Liver (tissue), 9 donors: ENCODE data around the gene ALDH7A1. TPM values are rescaled to one million over a fixed set of nuclear protein-coding genes. Genes with fewer than 3 reads are reported as not detected.
"Not testable (repeated sequence)": the region's sequence is repeated elsewhere in the genome, so short reads cannot be mapped to it uniquely, and the experiment has no call there.

Experiments
- DNase-seq: peaks from one replicate; pipeline ENCODE4 v3.0.0-alpha.2; 2017; ENCODE audit warnings: low spot score
- H3K27ac ChIP-seq, 2 donors: one replicate each; pipeline ENCODE4 v1.7.0; 2013; ENCODE audit warnings: inconsistent platforms in 2 of 2, low read length in 2 of 2, control low read depth in 1 of 2, low read depth in 1 of 2, mild to moderate bottlenecking in 1 of 2
- H3K27me3 ChIP-seq, 4 donors: one replicate each; pipeline versions ENCODE4 v1.6.1 to v1.7.0; 2013; ENCODE audit warnings: low read length in 3 of 4, inconsistent platforms in 1 of 4, mild to moderate bottlenecking in 1 of 4, moderate library complexity in 1 of 4; ENCODE audit not compliant: control insufficient read depth in 4 of 4, insufficient read depth in 4 of 4
- H3K36me3 ChIP-seq, 4 donors: one replicate each; pipeline versions ENCODE4 v1.6.1 to v1.7.0; 2013; ENCODE audit warnings: low read length in 3 of 4, mild to moderate bottlenecking in 3 of 4, low read depth in 1 of 4, moderate library complexity in 1 of 4; ENCODE audit not compliant: control insufficient read depth in 4 of 4, insufficient read depth in 3 of 4
- H3K4me1 ChIP-seq, 4 donors: one replicate each; pipeline versions ENCODE4 v1.6.1 to v1.7.0; 2013; ENCODE audit warnings: low read length in 3 of 4, mild to moderate bottlenecking in 3 of 4, moderate library complexity in 1 of 4; ENCODE audit not compliant: control insufficient read depth in 4 of 4, insufficient read depth in 4 of 4
- H3K4me3 ChIP-seq, 3 donors: one replicate each; pipeline versions ENCODE4 v1.6.1 to v1.7.0; 2013; ENCODE audit warnings: low read length in 3 of 3, control low read depth in 1 of 3, low read depth in 1 of 3, mild to moderate bottlenecking in 1 of 3
- H3K9ac ChIP-seq, 2 donors: one replicate each; pipeline ENCODE4 v1.7.0; 2013; ENCODE audit warnings: low read length in 2 of 2, mild to moderate bottlenecking in 2 of 2, moderate library complexity in 2 of 2, control low read depth in 1 of 2, low read depth in 1 of 2
- H3K9me3 ChIP-seq, 4 donors: one replicate each; pipeline versions ENCODE4 v1.6.1 to v1.7.0; 2013; ENCODE audit warnings: low read length in 3 of 4; ENCODE audit not compliant: control insufficient read depth in 4 of 4
- FOXA1 ChIP-seq: IDR thresholded peaks from 2 replicates; pipeline ENCODE4 v1.6.1; 2016; ENCODE audit warnings: antibody characterized with exemption
- FOXA2 ChIP-seq: IDR thresholded peaks from 2 replicates; pipeline ENCODE4 v1.6.1; 2016; ENCODE audit warnings: antibody characterized with exemption
- GABPA ChIP-seq, 2 donors: IDR thresholded peaks in 1 of 2; conservative IDR thresholded peaks in 1 of 2; 2 replicates each; pipeline ENCODE4 v1.6.1; 2016; ENCODE audit warnings: antibody characterized with exemption in 2 of 2, mild to moderate bottlenecking in 1 of 2, moderate library complexity in 1 of 2
- HNF4A ChIP-seq, 2 donors: conservative IDR thresholded peaks; 2 replicates each; pipeline ENCODE4 v1.6.1; 2016; ENCODE audit warnings: antibody characterized with exemption in 2 of 2, mild to moderate bottlenecking in 2 of 2
- HNF4G ChIP-seq: IDR thresholded peaks from 2 replicates; pipeline ENCODE4 v1.6.1; 2016; ENCODE audit warnings: antibody characterized with exemption
- JUND ChIP-seq, 2 donors: IDR thresholded peaks; 2 replicates each; pipeline ENCODE4 v1.6.1; 2016; ENCODE audit warnings: antibody characterized with exemption in 2 of 2
- NR2F2 ChIP-seq: IDR thresholded peaks from 2 replicates; pipeline ENCODE4 v1.6.1; 2016; ENCODE audit warnings: antibody characterized with exemption
- RAD21 ChIP-seq, 2 donors: IDR thresholded peaks; 2 replicates each; pipeline ENCODE4 v1.6.1; 2016; ENCODE audit warnings: antibody characterized with exemption in 2 of 2, mild to moderate bottlenecking in 2 of 2
- RXRA ChIP-seq, 2 donors: IDR thresholded peaks; 2 replicates each; pipeline ENCODE4 v1.6.1; 2017 to 2018; ENCODE audit warnings: antibody characterized with exemption in 2 of 2, mild to moderate bottlenecking in 1 of 2
- SP1 ChIP-seq: IDR thresholded peaks from 2 replicates; pipeline ENCODE4 v1.6.1; 2018; ENCODE audit warnings: antibody characterized with exemption, mild to moderate bottlenecking
- TAF1 ChIP-seq: conservative IDR thresholded peaks from 2 replicates; pipeline ENCODE4 v1.6.1; 2016; ENCODE audit warnings: antibody characterized with exemption, mild to moderate bottlenecking
- YY1 ChIP-seq: IDR thresholded peaks from 2 replicates; pipeline ENCODE4 v1.6.1; 2016; ENCODE audit warnings: antibody characterized with exemption, mild to moderate bottlenecking
- WGBS: extraction: QIAGEN DNeasy Blood & Tissue Kit; methylation state at CpG from one replicate; pipeline ENCODE4 v1.1.7; 2013; 5-methylcytosine and 5-hydroxymethylcytosine counted together
- polyA plus RNA-seq, 2 donors: library from polyadenylated mRNA; stranded (reverse) in 1 of 2; unstranded in 1 of 2; fragments of 200-250 nt in 1 of 2; fragments of >200 nt in 1 of 2; fragmentation: Nextera tagmentation in 1 of 2; extraction: Ambion mirVana in 1 of 2; gene quantifications; one replicate each; pipeline versions ENCODE4 v1.2.1 to v1.2.3, GENCODE V29; 2013 to 2015
- total RNA-seq, 2 donors: library from RNA; depleted of rRNA; stranded (reverse); fragments of >200 nt; gene quantifications; one replicate each; pipeline ENCODE4 v1.2.3, GENCODE V29; 2014
- TF ChIP-seq, protein P1 (sequence below): IDR thresholded peaks from 2 replicates; pipeline ENCODE4 v1.6.1; 2016; ENCODE audit warnings: antibody characterized with exemption, mild to moderate bottlenecking
- TF ChIP-seq, protein P2 (sequence below): IDR thresholded peaks from 2 replicates; pipeline ENCODE4 v1.6.1; 2016; ENCODE audit warnings: antibody characterized with exemption
- TF ChIP-seq, protein P3 (sequence below): IDR thresholded peaks from 2 replicates; pipeline ENCODE4 v1.6.1; 2016; ENCODE audit warnings: antibody characterized with exemption
- TF ChIP-seq, protein P4 (sequence below): IDR thresholded peaks from 2 replicates; pipeline ENCODE4 v1.6.1; 2016; ENCODE audit warnings: antibody characterized with exemption
- donor health status: healthy.
- donor health status: healthy.
- donor health status: healthy.
- donor health status: healthy.
- donor health status: healthy.

Gene ALDH7A1
- total and polyA plus RNA-seq, 4 donors, result 47.7 to 86.9 (median 58.4) TPM

DNA sequence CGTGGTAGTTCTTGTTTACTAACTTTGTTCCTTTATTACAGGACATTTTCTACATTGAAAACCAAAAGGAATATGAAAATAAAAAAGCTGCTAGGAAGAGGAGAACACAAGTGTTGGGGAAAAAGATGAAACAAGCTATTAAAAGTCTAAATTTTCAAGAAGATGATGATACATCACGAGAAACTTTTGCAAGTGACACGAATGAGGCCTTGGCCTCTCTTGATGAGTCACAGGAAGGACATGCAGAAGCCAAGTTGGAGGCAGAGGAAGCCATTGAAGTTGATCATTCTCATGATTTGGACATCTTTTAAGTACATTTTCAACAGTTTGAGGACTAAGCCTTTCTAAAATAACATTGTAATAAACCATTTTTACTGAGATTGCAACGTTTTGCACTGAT is 29.5 kb upstream of the ALDH7A1 start:
- H3K27ac ChIP-seq, result no peak overlapping the region
- H3K9ac ChIP-seq, result no peak overlapping the region
- H3K27me3 ChIP-seq, result no peaks in the 10 kb centered on the region
- no peaks in the 10 kb centered on the region for H3K9me3 ChIP-seq
- 74% methylated on average over 4 of the region's 4 CpGs for WGBS
- no peak for DNase-seq
- TF ChIP-seq GABPA (IDR thresholded peaks at IDR 0.05 in 1 of 2, conservative IDR thresholded peaks at IDR 0.05 in 1 of 2), result no peak
- no peak for TF ChIP-seq HNF4A (conservative IDR thresholded peaks at IDR 0.05)
- TF ChIP-seq, protein P1, sequence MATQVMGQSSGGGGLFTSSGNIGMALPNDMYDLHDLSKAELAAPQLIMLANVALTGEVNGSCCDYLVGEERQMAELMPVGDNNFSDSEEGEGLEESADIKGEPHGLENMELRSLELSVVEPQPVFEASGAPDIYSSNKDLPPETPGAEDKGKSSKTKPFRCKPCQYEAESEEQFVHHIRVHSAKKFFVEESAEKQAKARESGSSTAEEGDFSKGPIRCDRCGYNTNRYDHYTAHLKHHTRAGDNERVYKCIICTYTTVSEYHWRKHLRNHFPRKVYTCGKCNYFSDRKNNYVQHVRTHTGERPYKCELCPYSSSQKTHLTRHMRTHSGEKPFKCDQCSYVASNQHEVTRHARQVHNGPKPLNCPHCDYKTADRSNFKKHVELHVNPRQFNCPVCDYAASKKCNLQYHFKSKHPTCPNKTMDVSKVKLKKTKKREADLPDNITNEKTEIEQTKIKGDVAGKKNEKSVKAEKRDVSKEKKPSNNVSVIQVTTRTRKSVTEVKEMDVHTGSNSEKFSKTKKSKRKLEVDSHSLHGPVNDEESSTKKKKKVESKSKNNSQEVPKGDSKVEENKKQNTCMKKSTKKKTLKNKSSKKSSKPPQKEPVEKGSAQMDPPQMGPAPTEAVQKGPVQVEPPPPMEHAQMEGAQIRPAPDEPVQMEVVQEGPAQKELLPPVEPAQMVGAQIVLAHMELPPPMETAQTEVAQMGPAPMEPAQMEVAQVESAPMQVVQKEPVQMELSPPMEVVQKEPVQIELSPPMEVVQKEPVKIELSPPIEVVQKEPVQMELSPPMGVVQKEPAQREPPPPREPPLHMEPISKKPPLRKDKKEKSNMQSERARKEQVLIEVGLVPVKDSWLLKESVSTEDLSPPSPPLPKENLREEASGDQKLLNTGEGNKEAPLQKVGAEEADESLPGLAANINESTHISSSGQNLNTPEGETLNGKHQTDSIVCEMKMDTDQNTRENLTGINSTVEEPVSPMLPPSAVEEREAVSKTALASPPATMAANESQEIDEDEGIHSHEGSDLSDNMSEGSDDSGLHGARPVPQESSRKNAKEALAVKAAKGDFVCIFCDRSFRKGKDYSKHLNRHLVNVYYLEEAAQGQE, result no peak
- TF ChIP-seq FOXA1, result no peak
- TF ChIP-seq FOXA2, result no peak
- TF ChIP-seq NR2F2, result no peak
- TF ChIP-seq SP1, result no peak
- no peak for TF ChIP-seq HNF4G
- TF ChIP-seq, protein P2, sequence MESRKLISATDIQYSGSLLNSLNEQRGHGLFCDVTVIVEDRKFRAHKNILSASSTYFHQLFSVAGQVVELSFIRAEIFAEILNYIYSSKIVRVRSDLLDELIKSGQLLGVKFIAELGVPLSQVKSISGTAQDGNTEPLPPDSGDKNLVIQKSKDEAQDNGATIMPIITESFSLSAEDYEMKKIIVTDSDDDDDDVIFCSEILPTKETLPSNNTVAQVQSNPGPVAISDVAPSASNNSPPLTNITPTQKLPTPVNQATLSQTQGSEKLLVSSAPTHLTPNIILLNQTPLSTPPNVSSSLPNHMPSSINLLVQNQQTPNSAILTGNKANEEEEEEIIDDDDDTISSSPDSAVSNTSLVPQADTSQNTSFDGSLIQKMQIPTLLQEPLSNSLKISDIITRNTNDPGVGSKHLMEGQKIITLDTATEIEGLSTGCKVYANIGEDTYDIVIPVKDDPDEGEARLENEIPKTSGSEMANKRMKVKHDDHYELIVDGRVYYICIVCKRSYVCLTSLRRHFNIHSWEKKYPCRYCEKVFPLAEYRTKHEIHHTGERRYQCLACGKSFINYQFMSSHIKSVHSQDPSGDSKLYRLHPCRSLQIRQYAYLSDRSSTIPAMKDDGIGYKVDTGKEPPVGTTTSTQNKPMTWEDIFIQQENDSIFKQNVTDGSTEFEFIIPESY, result no peak
- H3K4me3 ChIP-seq, result no peak overlapping the region
- peaks cover 0 to 3% (median 0%) of the 10 kb centered on the region in 4 donors for H3K4me1 ChIP-seq
- peaks cover 3 to 17% (median 16%) of the 10 kb centered on the region in 4 donors for H3K36me3 ChIP-seq

DNA sequence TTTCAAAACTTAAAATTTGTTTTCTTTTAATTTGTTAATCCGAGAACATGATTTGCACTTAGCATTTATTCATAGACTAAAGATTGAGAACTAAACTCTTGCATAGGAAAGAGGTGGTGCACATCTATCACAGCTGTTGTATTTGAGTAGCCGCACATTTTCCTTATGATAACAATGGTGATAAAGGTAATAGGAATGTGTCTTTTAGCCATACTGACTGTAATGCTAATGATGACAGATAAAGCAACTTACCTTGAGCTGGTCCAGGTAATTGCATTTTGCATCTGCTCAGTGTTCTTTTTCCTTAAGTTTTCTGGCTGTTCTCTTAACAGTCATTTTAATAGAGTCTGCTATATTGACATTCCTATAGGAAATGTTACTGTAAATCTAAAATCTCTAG is 24.8 kb upstream of the ALDH7A1 start:
- Histone ChIP-seq H3K9ac (no peak overlapping the region), H3K4me1 (peaks cover 0 to 3% (median 0%) of the 10 kb centered on the region in 4 donors), H3K27ac (no peak overlapping the region), H3K36me3 (peaks cover 6 to 26% (median 19%) of the 10 kb centered on the region in 4 donors), H3K27me3 (no peaks in the 10 kb centered on the region), H3K9me3 (no peaks in the 10 kb centered on the region), H3K4me3 (no peak overlapping the region)
- TF ChIP-seq FOXA1 (no peak), HNF4A (conservative IDR thresholded peaks at IDR 0.05) (no peak), FOXA2 (no peak), SP1 (no peak), RXRA (IDR thresholded peaks at IDR 0.05) (no peak), HNF4G (no peak), RAD21 (IDR thresholded peaks at IDR 0.05) (no peak), JUND (IDR thresholded peaks at IDR 0.05) (no peak), TAF1 (no peak), YY1 (no peak), NR2F2 (no peak)
- TF ChIP-seq, protein P3, sequence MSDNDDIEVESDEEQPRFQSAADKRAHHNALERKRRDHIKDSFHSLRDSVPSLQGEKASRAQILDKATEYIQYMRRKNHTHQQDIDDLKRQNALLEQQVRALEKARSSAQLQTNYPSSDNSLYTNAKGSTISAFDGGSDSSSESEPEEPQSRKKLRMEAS, result no peak
- TF ChIP-seq, protein P1, result no peak
- TF ChIP-seq, protein P2, result no peak
- TF ChIP-seq, protein P4, sequence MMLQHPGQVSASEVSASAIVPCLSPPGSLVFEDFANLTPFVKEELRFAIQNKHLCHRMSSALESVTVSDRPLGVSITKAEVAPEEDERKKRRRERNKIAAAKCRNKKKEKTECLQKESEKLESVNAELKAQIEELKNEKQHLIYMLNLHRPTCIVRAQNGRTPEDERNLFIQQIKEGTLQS, result no peak
- WGBS, result 96% methylated on average over 2 of the region's 2 CpGs
- no peak for DNase-seq

DNA sequence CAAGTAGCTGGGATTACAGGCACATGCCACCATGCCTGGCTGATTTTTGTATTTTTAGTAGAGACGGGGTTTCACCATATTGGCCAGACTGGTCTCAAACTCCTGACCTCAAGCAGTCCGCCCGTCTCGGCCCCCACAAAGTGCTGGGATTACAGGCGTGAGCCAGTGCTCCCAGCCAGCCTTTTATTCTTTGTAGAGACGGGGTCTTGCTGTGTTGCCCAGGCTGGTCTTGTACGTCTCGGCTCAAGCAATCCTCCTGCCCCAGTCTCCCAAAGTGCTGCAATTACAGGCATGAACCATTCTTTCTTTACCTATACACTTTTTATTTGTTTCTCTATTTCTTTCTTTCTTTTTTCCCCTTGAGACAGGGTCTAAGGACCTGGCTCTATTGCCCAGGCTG is 22.6 kb upstream of the ALDH7A1 start:
- not testable (repeated sequence) for H3K4me3 ChIP-seq, H3K27me3 ChIP-seq, DNase-seq, H3K9me3 ChIP-seq, H3K9ac ChIP-seq, H3K4me1 ChIP-seq, H3K27ac ChIP-seq
- H3K36me3 ChIP-seq, result peaks cover 3 to 18% (median 16%) of the 10 kb centered on the region in 4 donors
- WGBS, result 97% methylated on average over 8 of the region's 8 CpGs
